CD4-positive, alpha-beta T cell (primary cell): ENCODE measurements around the gene MYOZ1. TPM values are rescaled to one million over a fixed set of nuclear protein-coding genes. Genes with fewer than 3 reads are reported as not detected.

Source experiments
- ATAC-seq: fragments of 200-7000 bp; cut with Tn5 transposase; one replicate; pipeline ENCODE4 v1.10.0; 2022; ENCODE audit warnings: mild to moderate bottlenecking; ENCODE audit not compliant: poor library complexity
- CTCF ChIA-PET: fragments of 350-600 bp; sonication (Branson Sonifier 250); formaldehyde crosslinking; loops from one replicate; lab custom pipeline; 2021; ENCODE audit warnings: antibody characterized with exemption, inconsistent platforms; lab: Charles Lee
- POLR2A ChIA-PET: fragments of 350-600 bp; sonication (Branson Sonifier 250); formaldehyde crosslinking; loops from one replicate; lab custom pipeline; 2021; ENCODE audit warnings: antibody characterized with exemption, inconsistent platforms; lab: Charles Lee
- DNase-seq, 14 experiments: peaks; one replicate each; pipeline ENCODE4 v3.0.0-alpha.2; 2013 to 2020; ENCODE audit warnings: mixed read lengths in 2 of 14
- H3K27ac ChIP-seq, 2 donors: one replicate each; pipeline versions ENCODE4 v1.5.1 to v1.7.0; 2013; ENCODE audit warnings: low read length in 2 of 2, low read depth in 1 of 2, mild to moderate bottlenecking in 1 of 2
- H3K27me3 ChIP-seq, 2 experiments: 1 replicate in 1 of 2; 2 replicates in 1 of 2; pipeline versions ENCODE4 v1.6.1 to v1.7.0; 2013; ENCODE audit warnings: low read length in 2 of 2, control low read depth in 1 of 2, mild to moderate bottlenecking in 1 of 2, moderate library complexity in 1 of 2; ENCODE audit not compliant: insufficient read depth in 2 of 2, control insufficient read depth in 1 of 2
- H3K36me3 ChIP-seq: one replicate; pipeline ENCODE4 v1.6.1; 2013; ENCODE audit warnings: low read length, control low read depth; ENCODE audit not compliant: insufficient read depth
- H3K4me1 ChIP-seq: one replicate; pipeline ENCODE4 v1.6.1; 2013; ENCODE audit warnings: low read length, control low read depth; ENCODE audit not compliant: insufficient read depth
- H3K4me3 ChIP-seq: one replicate; pipeline ENCODE4 v1.5.1; 2013; ENCODE audit warnings: mild to moderate bottlenecking, low read length, moderate library complexity
- H3K9me3 ChIP-seq, 2 experiments: 1 replicate in 1 of 2; 2 replicates in 1 of 2; pipeline versions ENCODE4 v1.6.1 to v1.7.0; 2013; ENCODE audit warnings: low read length in 2 of 2, mild to moderate bottlenecking in 2 of 2, control low read depth in 1 of 2, moderate library complexity in 1 of 2; ENCODE audit not compliant: control insufficient read depth in 1 of 2, insufficient read depth in 1 of 2
- H3K27ac Mint-ChIP-seq: one replicate; pipeline ENCODE4 v1.8.0; 2020; ENCODE audit warnings: mixed read lengths
- H3K27me3 Mint-ChIP-seq: one replicate; pipeline ENCODE4 v1.8.0; 2021; ENCODE audit warnings: mixed read lengths
- H3K36me3 Mint-ChIP-seq: one replicate; pipeline ENCODE4 v1.8.0; 2021; ENCODE audit warnings: low read depth, mixed read lengths
- H3K4me1 Mint-ChIP-seq: one replicate; pipeline ENCODE4 v1.8.0; 2021; ENCODE audit warnings: low read depth, mixed read lengths
- H3K4me3 Mint-ChIP-seq: one replicate; pipeline ENCODE4 v1.8.0; 2020; ENCODE audit warnings: mild to moderate bottlenecking, mixed read lengths
- H3K9me3 Mint-ChIP-seq: one replicate; pipeline ENCODE4 v1.8.0; 2020; ENCODE audit warnings: mixed read lengths
- intact Hi-C, 2 experiments: fragments of 100-400 bp; cut with DNase I in 1 of 2; cut with micrococcal nuclease in 1 of 2; formaldehyde crosslinking; loops; one replicate each; pipeline versions ENCODE4 v1.15.1 to v1.9.0; 2023 to 2025; cut with DNase I, micrococcal nuclease
- total RNA-seq, 174 experiments: library from RNA in 2 of 174; stranded (reverse) in 2 of 174; gene quantifications; one replicate each; pipeline ENCODE4 v1.2.3 and lab custom pipeline; 2021 to 2026
- TF ChIP-seq, protein P1 (sequence below): fragments of 200-600 bp; IDR thresholded peaks from one replicate; pipeline ENCODE4 v1.8.0; 2022; ENCODE audit warnings: antibody characterized with exemption, mild to moderate bottlenecking

MYOZ1 gene
- total RNA-seq, 2 experiments from 2014 or later = not detected

DNA sequence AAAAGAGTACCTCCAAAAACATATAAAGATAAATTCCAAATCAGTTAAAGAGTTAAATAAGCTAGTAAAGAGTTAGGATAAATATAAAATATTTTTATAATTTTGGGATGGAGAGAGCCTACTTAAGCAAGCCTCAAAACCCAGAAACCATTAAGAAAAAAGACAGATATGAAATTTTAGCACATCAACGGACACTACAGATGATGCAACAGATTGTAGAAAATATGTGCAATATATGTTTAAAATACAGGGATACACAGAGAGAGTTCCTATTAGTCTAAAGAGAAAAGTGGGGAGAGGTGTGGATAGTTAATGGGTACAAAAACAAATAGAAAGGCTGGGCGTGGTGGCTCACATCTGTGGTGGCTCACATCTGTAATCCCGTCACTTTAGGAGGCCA lies 26.6 kb downstream of the MYOZ1 start:
- DNase-seq = no peak
- TF ChIP-seq, protein P1, sequence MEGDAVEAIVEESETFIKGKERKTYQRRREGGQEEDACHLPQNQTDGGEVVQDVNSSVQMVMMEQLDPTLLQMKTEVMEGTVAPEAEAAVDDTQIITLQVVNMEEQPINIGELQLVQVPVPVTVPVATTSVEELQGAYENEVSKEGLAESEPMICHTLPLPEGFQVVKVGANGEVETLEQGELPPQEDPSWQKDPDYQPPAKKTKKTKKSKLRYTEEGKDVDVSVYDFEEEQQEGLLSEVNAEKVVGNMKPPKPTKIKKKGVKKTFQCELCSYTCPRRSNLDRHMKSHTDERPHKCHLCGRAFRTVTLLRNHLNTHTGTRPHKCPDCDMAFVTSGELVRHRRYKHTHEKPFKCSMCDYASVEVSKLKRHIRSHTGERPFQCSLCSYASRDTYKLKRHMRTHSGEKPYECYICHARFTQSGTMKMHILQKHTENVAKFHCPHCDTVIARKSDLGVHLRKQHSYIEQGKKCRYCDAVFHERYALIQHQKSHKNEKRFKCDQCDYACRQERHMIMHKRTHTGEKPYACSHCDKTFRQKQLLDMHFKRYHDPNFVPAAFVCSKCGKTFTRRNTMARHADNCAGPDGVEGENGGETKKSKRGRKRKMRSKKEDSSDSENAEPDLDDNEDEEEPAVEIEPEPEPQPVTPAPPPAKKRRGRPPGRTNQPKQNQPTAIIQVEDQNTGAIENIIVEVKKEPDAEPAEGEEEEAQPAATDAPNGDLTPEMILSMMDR = no peak
- H3K36me3 Mint-ChIP-seq = no peaks in the 10 kb centered on the region
- intact Hi-C loops = no loop called here
- no peaks in the 10 kb centered on the region for H3K27me3 Mint-ChIP-seq
- no peaks in the 10 kb centered on the region for H3K9me3 Mint-ChIP-seq
- H3K27ac ChIP-seq = no peak overlapping the region
- H3K9me3 ChIP-seq = no peaks in the 10 kb centered on the region
- H3K4me3 Mint-ChIP-seq = no peak overlapping the region
- no peak overlapping the region for H3K27ac Mint-ChIP-seq
- no peaks in the 10 kb centered on the region for H3K27me3 ChIP-seq
- CTCF ChIA-PET = no interaction called here
- no peaks in the 10 kb centered on the region for H3K4me1 Mint-ChIP-seq
- H3K4me1 ChIP-seq = no peaks in the 10 kb centered on the region
- no peak overlapping the region for H3K4me3 ChIP-seq
- H3K36me3 ChIP-seq = no peaks in the 10 kb centered on the region
- POLR2A ChIA-PET = no interaction called here
- ATAC-seq = no peak

DNA sequence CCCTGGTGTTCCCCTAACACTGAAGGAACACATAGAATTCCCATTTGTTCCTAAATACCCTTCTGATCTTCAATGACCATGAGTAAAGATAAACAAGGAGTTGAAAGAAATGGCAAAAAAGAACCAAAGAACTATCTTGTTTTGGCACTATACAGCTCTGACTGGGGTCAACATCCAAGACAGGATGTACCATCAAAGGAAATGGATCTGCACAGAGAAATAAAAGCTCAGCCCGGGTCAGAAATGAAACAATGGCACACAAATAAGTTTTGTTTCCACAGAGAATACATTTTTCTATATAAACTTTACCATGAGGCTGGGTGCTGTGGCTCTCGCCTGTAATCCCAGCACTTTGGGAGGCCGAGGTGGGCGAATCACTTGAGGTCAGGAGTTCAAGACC lies 32.2 kb downstream of the MYOZ1 start:
- ChIA-PET POLR2A (no interaction called here), CTCF (interaction anchor here (0.6 kb wide), 1 partner anchor 12 kb away, joined by 5 read pairs; no protein-coding TSS in a partner anchor)
- H3K27ac Mint-ChIP-seq = no peak overlapping the region
- H3K9me3 Mint-ChIP-seq = no peaks in the 10 kb centered on the region
- H3K27me3 ChIP-seq = no peaks in the 10 kb centered on the region
- DNase-seq (no peak), ATAC-seq (no peak)
- no peak overlapping the region for H3K4me3 ChIP-seq
- no peaks in the 10 kb centered on the region for H3K4me1 ChIP-seq
- no peaks in the 10 kb centered on the region for H3K4me1 Mint-ChIP-seq
- no peak overlapping the region for H3K27ac ChIP-seq
- intact Hi-C loops = no loop called here
- TF ChIP-seq, protein P1 = no peak
- peaks cover 4% of the 10 kb centered on the region for H3K36me3 Mint-ChIP-seq
- H3K4me3 Mint-ChIP-seq = no peak overlapping the region
- no peaks in the 10 kb centered on the region for H3K27me3 Mint-ChIP-seq
- no peaks in the 10 kb centered on the region for H3K9me3 ChIP-seq
- H3K36me3 ChIP-seq = no peaks in the 10 kb centered on the region

DNA sequence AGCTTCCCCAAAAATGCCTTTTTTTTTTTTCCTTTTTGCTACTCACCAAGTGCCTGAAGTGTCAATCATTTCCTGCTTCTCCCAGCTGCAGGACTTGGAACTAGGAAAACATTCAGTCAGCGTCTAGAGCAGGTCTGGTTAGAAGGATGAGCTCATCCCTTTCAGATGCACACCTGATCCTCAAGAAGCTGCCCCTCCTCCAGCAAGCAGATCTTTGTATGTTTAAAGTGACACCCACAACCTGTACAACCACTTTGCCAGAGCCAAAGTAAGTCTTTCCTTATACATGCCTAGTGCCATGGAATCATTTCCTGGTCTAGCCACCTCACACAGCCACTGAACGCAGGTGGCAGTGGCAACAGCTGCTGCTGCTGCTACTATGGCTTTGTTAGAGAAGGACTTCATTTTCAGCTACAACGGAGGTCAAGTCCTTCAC lies 39.8 kb downstream of the MYOZ1 start:
- DNase-seq = no peak
- Mint-ChIP-seq H3K4me3 (no peak overlapping the region), H3K9me3 (no peaks in the 10 kb centered on the region), H3K4me1 (no peaks in the 10 kb centered on the region), H3K27me3 (no peaks in the 10 kb centered on the region), H3K27ac (no peak overlapping the region), H3K36me3 (peaks cover 4% of the 10 kb centered on the region)
- Histone ChIP-seq H3K4me1 (no peaks in the 10 kb centered on the region), H3K27ac (no peak overlapping the region), H3K4me3 (no peak overlapping the region), H3K27me3 (no peaks in the 10 kb centered on the region), H3K36me3 (no peaks in the 10 kb centered on the region), H3K9me3 (no peaks in the 10 kb centered on the region)
- TF ChIP-seq, protein P1 = no peak
- intact Hi-C loops = no loop called here
- ChIA-PET POLR2A (no interaction called here), CTCF (no interaction called here)
- no peak for ATAC-seq
